ENCODE results near the gene RTN4R. TPM values are rescaled to one million over a fixed set of nuclear protein-coding genes. Genes with fewer than 3 reads are reported as not detected.
"Not testable (repeated sequence)": the region's sequence is repeated elsewhere in the genome, so short reads cannot be mapped to it uniquely, and the experiment has no call there.

Gene RTN4R
- polyA plus RNA-seq, 4 donors = 2.9 to 25.7 (median 4.4) TPM

- Histone ChIP-seq H3K9me3 (ENCODE audit: control insufficient read depth in 2 of 2, insufficient read depth in 1 of 2, low read depth in 1 of 2, low read length in 1 of 2) (no peaks in the 10 kb centered on the region), H3K27ac (ENCODE audit: low read depth in 1 of 3, low read length in 2 of 3) (no peak overlapping the region), H3K27me3 (ENCODE audit: control insufficient read depth in 3 of 3, insufficient read depth in 3 of 3, low read length in 3 of 3) (peaks cover 0 to 3% (median 0%) of the 10 kb centered on the region in 3 donors), H3K4me1 (ENCODE audit: control insufficient read depth in 3 of 3, insufficient read depth in 2 of 3, low read depth in 1 of 3, low read length in 2 of 3) (no peaks in the 10 kb centered on the region), H3K4me3 (ENCODE audit: low read depth in 1 of 3, low read length in 3 of 3) (no peak overlapping the region), H3K36me3 (ENCODE audit: control insufficient read depth in 3 of 3, insufficient read depth in 2 of 3, low read depth in 1 of 3, low read length in 3 of 3) (no peaks in the 10 kb centered on the region)
- DNase-seq = no peak
- no peak for FAIRE-seq
- WGBS, 3 donors = 77 to 90% (median 88%) methylated on average over 5 of the region's 5 CpGs
Measured at GRCh38 chr22:20292108-20292507, 24.0 kb upstream of the RTN4R start.

DNA sequence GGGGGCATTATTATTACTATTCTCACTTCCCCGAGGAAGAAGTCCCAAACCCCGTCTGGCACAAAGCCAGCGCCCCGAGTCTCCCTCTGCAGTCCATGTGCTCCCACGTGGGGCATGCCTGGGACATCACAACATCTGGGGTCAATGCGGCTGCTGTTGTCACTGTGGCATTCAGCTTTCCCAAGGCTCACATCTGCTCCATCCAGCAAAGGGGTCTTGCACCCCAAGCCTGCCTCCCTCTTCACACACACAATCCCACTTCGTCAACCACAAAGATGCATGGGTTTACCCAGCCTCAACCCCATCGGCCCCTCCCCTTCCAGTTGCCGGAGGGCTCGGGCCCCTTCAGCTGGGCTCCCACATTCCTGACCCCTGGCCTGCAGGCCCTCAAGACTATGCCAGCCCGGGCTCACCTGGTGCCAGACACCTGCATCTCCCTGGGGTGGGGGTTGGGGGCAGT is 23.5 kb upstream of the RTN4R start:
- Histone ChIP-seq H3K4me1 (ENCODE audit: control insufficient read depth in 3 of 3, insufficient read depth in 2 of 3, low read depth in 1 of 3, low read length in 2 of 3) (no peaks in the 10 kb centered on the region), H3K9me3 (ENCODE audit: control insufficient read depth in 2 of 2, insufficient read depth in 1 of 2, low read depth in 1 of 2, low read length in 1 of 2) (no peaks in the 10 kb centered on the region), H3K4me3 (ENCODE audit: low read depth in 1 of 3, low read length in 3 of 3) (no peak overlapping the region), H3K36me3 (ENCODE audit: control insufficient read depth in 3 of 3, insufficient read depth in 2 of 3, low read depth in 1 of 3, low read length in 3 of 3) (no peaks in the 10 kb centered on the region), H3K27me3 (ENCODE audit: control insufficient read depth in 3 of 3, insufficient read depth in 3 of 3, low read length in 3 of 3) (peaks cover 0 to 3% (median 0%) of the 10 kb centered on the region in 3 donors), H3K27ac (ENCODE audit: low read depth in 1 of 3, low read length in 2 of 3) (no peak overlapping the region)
- no peak for DNase-seq
- 65 to 67% (median 66%) methylated on average over 11 of the region's 11 CpGs for WGBS, 3 donors
- no peak for FAIRE-seq

GRCh38 chr22:20291249-20291586 is 23.1 kb upstream of the RTN4R start:
- Histone ChIP-seq H3K4me1 (ENCODE audit: control insufficient read depth in 3 of 3, insufficient read depth in 2 of 3, low read depth in 1 of 3, low read length in 2 of 3) (no peaks in the 10 kb centered on the region), H3K9me3 (ENCODE audit: control insufficient read depth in 2 of 2, insufficient read depth in 1 of 2, low read depth in 1 of 2, low read length in 1 of 2) (no peaks in the 10 kb centered on the region), H3K27ac (ENCODE audit: low read depth in 1 of 3, low read length in 2 of 3) (no peak overlapping the region), H3K27me3 (ENCODE audit: control insufficient read depth in 3 of 3, insufficient read depth in 3 of 3, low read length in 3 of 3) (peaks cover 0 to 3% (median 0%) of the 10 kb centered on the region in 3 donors), H3K4me3 (ENCODE audit: low read depth in 1 of 3, low read length in 3 of 3) (no peak overlapping the region), H3K36me3 (ENCODE audit: control insufficient read depth in 3 of 3, insufficient read depth in 2 of 3, low read depth in 1 of 3, low read length in 3 of 3) (no peaks in the 10 kb centered on the region)
- no peak for DNase-seq
- FAIRE-seq = no peak
- 59 to 85% (median 71%) methylated on average over 5 of the region's 5 CpGs for WGBS, 3 donors

DNA sequence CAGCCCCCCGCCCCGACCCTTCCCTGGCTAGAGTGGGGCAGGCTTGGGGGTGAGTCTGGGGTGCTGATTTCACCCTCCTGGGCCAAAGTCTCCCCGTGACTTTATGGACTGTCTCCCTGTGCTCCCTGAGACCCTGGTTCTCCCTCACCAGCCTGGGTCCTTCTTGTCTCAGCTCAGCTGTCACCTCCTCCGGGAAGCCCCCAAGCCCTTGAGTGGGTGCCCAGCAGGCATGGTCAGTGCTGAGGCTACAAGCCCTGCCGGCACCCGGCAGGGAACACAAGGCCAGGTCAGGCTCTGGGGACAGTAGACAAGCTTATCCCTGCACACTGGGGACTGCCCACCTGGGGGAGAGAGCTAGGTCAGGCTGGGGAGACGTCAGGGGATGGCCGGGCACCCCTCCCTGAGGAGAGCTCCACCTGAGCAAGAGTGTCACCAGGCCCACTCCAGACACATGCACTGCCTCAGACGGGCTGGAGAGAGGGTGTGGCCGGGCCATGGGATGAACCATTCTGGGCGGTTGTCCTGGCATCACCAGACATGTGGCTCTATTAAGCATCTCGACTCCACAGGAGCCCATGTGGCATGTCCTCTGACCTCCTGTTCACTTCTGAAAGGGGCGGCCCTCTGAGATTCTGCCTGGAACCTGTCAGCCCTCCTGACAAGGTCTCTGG is 22.6 kb upstream of the RTN4R start:
- H3K9me3 ChIP-seq (ENCODE audit: control insufficient read depth in 2 of 2, insufficient read depth in 1 of 2, low read depth in 1 of 2, low read length in 1 of 2) = no peaks in the 10 kb centered on the region
- peaks cover 0 to 3% (median 0%) of the 10 kb centered on the region in 3 donors for H3K27me3 ChIP-seq (ENCODE audit: control insufficient read depth in 3 of 3, insufficient read depth in 3 of 3, low read length in 3 of 3)
- H3K36me3 ChIP-seq (ENCODE audit: control insufficient read depth in 3 of 3, insufficient read depth in 2 of 3, low read depth in 1 of 3, low read length in 3 of 3) = no peaks in the 10 kb centered on the region
- DNase-seq (no peak), FAIRE-seq (no peak)
- WGBS, 3 donors = 80 to 81% (median 81%) methylated on average over 13 of the region's 13 CpGs
- no peak overlapping the region for H3K27ac ChIP-seq (ENCODE audit: low read depth in 1 of 3, low read length in 2 of 3)
- H3K4me1 ChIP-seq (ENCODE audit: control insufficient read depth in 3 of 3, insufficient read depth in 2 of 3, low read depth in 1 of 3, low read length in 2 of 3) = no peaks in the 10 kb centered on the region
- H3K4me3 ChIP-seq (ENCODE audit: low read depth in 1 of 3, low read length in 3 of 3) = no peak overlapping the region

DNA sequence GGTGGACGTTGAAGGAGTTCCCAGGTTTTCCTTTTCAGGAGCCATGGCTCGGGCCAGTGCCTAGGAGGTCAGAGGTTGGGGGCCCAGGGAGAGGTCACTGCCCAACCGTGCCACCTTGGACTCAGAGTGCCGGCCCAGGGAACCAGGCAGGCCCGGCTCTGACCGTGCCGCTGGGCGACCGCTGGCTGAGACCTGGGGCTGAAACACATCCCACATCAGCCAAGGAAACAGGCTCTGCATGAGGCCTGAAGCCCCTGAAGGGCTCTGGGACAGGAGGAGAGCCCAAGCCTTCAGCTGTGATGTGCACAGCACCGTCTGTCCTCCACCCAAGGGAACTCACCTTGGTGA is 21.9 kb upstream of the RTN4R start:
- DNase-seq (no peak), FAIRE-seq (no peak)
- peaks cover 0 to 3% (median 0%) of the 10 kb centered on the region in 3 donors for H3K27me3 ChIP-seq (ENCODE audit: control insufficient read depth in 3 of 3, insufficient read depth in 3 of 3, low read length in 3 of 3)
- 80 to 86% (median 80%) methylated on average over 5 to 10 of the region's 10 CpGs for WGBS, 3 donors
- H3K27ac ChIP-seq (ENCODE audit: low read depth in 1 of 3, low read length in 2 of 3) = no peak overlapping the region
- H3K36me3 ChIP-seq (ENCODE audit: control insufficient read depth in 3 of 3, insufficient read depth in 2 of 3, low read depth in 1 of 3, low read length in 3 of 3) = no peaks in the 10 kb centered on the region
- H3K4me1 ChIP-seq (ENCODE audit: control insufficient read depth in 3 of 3, insufficient read depth in 2 of 3, low read depth in 1 of 3, low read length in 2 of 3) = no peaks in the 10 kb centered on the region
- no peaks in the 10 kb centered on the region for H3K9me3 ChIP-seq (ENCODE audit: control insufficient read depth in 2 of 2, insufficient read depth in 1 of 2, low read depth in 1 of 2, low read length in 1 of 2)
- H3K4me3 ChIP-seq (ENCODE audit: low read depth in 1 of 3, low read length in 3 of 3) = no peak overlapping the region

DNA sequence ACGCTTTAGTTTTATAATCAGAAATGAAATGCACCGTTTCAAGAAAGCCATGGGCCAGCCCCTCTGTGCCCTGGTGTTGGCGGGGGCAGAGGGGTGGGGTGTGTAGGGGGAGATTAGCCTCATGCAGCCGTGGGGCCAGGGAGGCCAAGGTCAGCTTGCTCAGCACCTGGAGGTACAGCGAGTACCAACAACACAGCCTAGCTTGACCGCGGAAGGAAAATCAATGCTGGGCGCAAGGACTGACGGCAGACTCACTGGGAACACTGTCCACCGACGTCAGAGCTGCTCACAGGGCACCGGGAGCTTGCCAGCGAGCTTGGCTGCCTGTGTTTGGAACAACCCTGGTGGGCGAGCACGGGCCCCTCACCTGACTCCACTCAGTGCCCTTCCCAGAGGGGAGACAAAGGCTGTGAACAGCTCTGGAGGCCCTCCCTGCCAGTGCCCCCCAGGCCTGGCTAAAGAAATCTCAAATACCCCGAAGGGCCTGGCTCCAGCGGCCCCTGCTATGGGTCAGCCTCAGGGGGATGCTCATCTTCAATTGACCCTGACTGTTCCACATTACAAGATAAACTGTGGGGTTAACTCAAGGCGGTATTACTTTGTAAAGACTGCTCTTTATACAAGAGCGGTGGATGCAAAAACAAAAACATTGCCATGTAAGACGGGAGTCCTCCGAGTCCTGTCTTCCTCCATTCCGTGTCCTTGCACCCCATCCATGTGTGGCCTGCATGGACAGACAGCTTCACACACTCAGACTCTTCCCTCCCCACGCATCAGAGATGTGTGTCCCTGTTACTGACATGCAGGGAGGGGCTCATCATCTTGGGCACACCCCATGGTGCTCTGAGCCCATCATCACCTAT is 21.3 kb upstream of the RTN4R start:
- not testable (repeated sequence) for H3K4me1 ChIP-seq (ENCODE audit: control insufficient read depth in 3 of 3, insufficient read depth in 2 of 3, low read depth in 1 of 3, low read length in 2 of 3); H3K27me3 ChIP-seq (ENCODE audit: control insufficient read depth in 3 of 3, insufficient read depth in 3 of 3, low read length in 3 of 3); DNase-seq; H3K9me3 ChIP-seq (ENCODE audit: control insufficient read depth in 2 of 2, insufficient read depth in 1 of 2, low read depth in 1 of 2, low read length in 1 of 2); FAIRE-seq; H3K36me3 ChIP-seq (ENCODE audit: control insufficient read depth in 3 of 3, insufficient read depth in 2 of 3, low read depth in 1 of 3, low read length in 3 of 3); H3K27ac ChIP-seq (ENCODE audit: low read depth in 1 of 3, low read length in 2 of 3); H3K4me3 ChIP-seq (ENCODE audit: low read depth in 1 of 3, low read length in 3 of 3)
- 72 to 77% (median 75%) methylated on average over 19 to 22 of the region's 23 CpGs for WGBS, 3 donors

DNA sequence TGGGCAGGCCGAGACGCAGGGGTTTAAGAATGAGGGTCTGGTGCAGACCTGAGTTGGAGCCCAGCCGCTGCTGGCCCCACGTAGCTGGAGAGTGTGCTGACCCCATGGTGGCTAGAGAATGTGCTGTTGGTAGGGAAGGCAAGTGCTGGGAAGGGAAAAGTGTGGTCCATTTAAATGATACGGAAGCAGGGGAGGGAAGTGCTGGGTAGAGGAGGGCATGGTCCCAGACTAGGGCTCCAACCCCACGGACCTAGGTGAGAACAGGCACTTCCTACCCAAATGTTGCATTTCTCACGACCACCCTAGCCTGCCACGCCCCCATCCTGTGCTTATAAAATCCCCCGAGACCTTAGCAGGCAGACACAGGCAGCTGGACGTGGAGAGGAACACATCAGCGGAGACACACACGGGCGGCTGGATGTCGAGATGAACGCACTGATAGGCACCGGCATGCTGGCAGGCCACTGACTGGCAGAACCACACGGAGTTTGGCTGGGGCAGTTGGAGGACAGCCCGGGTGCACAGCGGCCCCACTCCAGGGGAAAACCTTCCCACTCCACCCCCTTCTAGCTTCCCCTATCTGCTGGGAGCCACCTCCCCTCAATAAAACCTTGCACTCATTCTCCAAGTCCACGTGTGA is 18.8 kb upstream of the RTN4R start:
- not testable (repeated sequence) for H3K9me3 ChIP-seq (ENCODE audit: control insufficient read depth in 2 of 2, insufficient read depth in 1 of 2, low read depth in 1 of 2, low read length in 1 of 2); H3K27ac ChIP-seq (ENCODE audit: low read depth in 1 of 3, low read length in 2 of 3); H3K4me3 ChIP-seq (ENCODE audit: low read depth in 1 of 3, low read length in 3 of 3); DNase-seq; H3K4me1 ChIP-seq (ENCODE audit: control insufficient read depth in 3 of 3, insufficient read depth in 2 of 3, low read depth in 1 of 3, low read length in 2 of 3); H3K36me3 ChIP-seq (ENCODE audit: control insufficient read depth in 3 of 3, insufficient read depth in 2 of 3, low read depth in 1 of 3, low read length in 3 of 3); H3K27me3 ChIP-seq (ENCODE audit: control insufficient read depth in 3 of 3, insufficient read depth in 3 of 3, low read length in 3 of 3); FAIRE-seq
- 34 to 62% (median 53%) methylated on average over 13 to 19 of the region's 20 CpGs for WGBS, 3 donors

GRCh38 chr22:20286312-20286660 is 18.2 kb upstream of the RTN4R start:
- H3K4me3 ChIP-seq (ENCODE audit: low read depth in 1 of 3, low read length in 3 of 3); H3K27ac ChIP-seq (ENCODE audit: low read depth in 1 of 3, low read length in 2 of 3); H3K9me3 ChIP-seq (ENCODE audit: control insufficient read depth in 2 of 2, insufficient read depth in 1 of 2, low read depth in 1 of 2, low read length in 1 of 2); DNase-seq; H3K27me3 ChIP-seq (ENCODE audit: control insufficient read depth in 3 of 3, insufficient read depth in 3 of 3, low read length in 3 of 3); H3K4me1 ChIP-seq (ENCODE audit: control insufficient read depth in 3 of 3, insufficient read depth in 2 of 3, low read depth in 1 of 3, low read length in 2 of 3); FAIRE-seq; H3K36me3 ChIP-seq (ENCODE audit: control insufficient read depth in 3 of 3, insufficient read depth in 2 of 3, low read depth in 1 of 3, low read length in 3 of 3): not testable (repeated sequence)
- WGBS, 3 donors = 16 to 22% (median 20%) methylated on average over 8 of the region's 8 CpGs
